A549 treated with Mapracorat at 1 μM for 4 hours (cell line): ENCODE results near the gene KLC4. TPM values are rescaled to one million over a fixed set of nuclear protein-coding genes. Genes with fewer than 3 reads are reported as not detected.

Source experiments
- total RNA-seq: library from RNA; stranded (reverse); fragments of 200-300 nt; extraction: Qiagen RNA extraction; gene quantifications from 5 replicates; pipeline ENCODE4 v1.2.3, GENCODE V29; 2022

KLC4 gene
- total RNA-seq: 5.0 to 7.7 TPM (median 7.0 TPM) in 5 replicates

DNA sequence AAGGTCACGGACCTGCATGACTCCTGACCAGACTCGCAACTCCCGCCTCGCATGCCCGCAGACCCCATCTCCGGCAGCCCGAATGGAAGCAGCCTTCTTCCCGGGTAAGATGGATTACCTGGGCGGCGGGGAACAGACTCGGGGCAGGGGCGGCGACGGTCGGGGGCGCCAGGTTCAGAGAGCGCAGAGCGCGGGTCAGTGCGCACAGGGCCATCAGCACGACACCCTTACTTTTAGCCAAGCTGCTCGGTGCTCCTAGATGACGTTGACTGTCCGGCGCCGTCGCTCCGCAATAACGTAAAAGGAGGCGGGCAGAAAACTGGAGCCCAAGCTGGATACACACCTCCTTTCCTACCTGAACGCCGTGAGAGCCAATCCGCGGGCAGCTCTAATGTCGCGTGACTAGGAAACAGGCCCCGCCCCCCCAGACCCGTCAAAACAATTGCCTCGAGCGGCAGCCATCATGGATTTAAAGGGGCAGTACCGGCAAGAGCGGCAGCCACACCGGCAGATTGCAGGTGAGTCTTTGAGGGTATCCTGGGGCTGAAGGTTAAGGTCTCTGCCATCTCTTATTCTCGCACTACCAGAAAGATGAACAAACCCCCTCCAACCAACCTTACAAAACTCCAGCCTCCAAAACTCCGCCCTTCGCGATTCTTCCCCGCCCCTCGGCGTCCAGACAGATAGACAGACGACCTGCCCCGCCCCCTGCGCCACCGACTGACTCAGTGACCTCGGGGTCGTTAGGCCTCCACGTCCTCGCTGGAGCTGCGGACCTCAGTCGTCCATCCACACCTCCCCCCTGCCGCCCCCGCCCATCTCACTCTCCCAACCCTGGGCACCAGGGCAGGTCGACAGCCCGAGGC lies at the start of gene KLC4, which contains the start of gene MRPL2:
KLC4 (plus strand) TSS at position 464 of the 866 bp plus-strand sequence. CDS start 1,705 bp downstream, outside the sequence.
MRPL2 (minus strand) TSS at position 267 of the 866 bp plus-strand sequence; CDS start at position 214, 53 bp downstream.

DNA sequence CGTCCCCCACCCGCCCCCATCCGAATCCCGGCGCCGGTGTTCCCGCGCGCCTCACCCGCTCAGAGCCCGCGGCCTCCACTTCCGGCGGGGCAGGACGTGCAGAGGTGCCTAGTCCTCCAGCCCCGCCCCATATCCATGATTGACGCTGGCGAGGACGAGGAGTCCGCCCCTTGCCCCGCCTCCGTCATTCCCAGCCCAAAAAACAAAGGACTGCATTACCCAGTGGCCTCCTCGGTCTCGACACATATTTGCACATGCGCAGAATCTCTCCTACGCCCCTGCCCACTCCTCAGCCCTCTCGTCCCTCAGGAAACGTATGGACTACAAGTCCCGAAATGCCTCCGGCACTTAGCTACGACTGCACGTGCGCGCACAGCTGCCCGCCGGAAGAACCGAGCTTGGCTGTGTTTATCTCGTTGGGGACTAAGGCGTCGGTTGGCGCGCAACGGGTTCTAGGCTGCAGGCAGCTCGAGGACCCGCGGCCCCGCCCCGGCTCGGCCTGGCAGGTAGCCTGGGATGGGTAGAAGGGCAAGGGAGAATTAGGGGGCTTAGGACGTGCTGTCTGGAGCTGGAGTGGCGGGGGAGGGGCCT lies 45.5 kb upstream of the KLC4 start, which contains the start of the genes KLHDC3 and MEA1:
KLHDC3 (plus strand) TSS at position 407 of the 591 bp plus-strand sequence. CDS start 2,944 bp downstream, outside the sequence.
MEA1 (minus strand) TSS at position 104 of the 591 bp plus-strand sequence. CDS start 133 bp downstream, outside the sequence.

DNA sequence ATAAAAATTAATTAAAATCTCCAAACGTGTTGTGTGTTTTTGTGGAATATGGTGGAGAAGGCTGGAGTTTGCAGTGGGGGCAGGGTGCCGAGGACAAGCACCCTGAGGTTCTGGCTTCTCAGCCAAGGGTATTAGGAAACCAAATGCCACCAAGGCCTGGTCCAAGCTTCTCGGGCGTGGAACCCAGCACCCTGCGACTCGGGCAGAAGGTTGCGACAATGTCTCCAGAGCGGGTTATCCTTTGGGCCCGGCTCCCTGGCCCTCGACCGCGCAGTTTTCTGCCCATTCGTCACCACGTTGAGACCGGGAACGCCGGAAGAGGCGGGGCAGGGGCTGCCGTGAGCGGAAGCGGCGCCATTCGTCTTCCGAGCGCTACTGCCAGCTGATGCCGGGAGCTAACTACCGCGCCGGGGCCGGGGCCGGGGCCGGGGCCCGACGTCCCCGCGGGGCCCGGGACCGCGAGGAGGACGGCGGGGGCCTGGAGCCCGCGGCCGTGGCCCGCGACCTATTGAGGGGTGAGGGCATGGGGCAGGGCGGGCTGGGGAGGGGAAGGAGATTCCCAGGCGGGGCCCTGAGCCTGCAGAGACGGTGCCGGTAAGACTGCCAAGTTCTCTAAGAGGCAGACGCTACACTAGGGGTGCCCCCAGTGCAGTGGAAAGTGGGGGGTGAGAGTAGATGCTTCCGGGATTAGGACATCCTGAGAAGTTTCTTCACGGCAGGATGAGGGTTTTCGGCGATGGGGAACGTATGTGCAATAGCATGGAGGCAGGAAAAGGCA lies 38.0 kb upstream of the KLC4 start, which contains the start of gene RRP36:
RRP36 (plus strand) TSS at position 354 of the 778 bp plus-strand sequence; CDS start at position 386, 32 bp downstream.

DNA sequence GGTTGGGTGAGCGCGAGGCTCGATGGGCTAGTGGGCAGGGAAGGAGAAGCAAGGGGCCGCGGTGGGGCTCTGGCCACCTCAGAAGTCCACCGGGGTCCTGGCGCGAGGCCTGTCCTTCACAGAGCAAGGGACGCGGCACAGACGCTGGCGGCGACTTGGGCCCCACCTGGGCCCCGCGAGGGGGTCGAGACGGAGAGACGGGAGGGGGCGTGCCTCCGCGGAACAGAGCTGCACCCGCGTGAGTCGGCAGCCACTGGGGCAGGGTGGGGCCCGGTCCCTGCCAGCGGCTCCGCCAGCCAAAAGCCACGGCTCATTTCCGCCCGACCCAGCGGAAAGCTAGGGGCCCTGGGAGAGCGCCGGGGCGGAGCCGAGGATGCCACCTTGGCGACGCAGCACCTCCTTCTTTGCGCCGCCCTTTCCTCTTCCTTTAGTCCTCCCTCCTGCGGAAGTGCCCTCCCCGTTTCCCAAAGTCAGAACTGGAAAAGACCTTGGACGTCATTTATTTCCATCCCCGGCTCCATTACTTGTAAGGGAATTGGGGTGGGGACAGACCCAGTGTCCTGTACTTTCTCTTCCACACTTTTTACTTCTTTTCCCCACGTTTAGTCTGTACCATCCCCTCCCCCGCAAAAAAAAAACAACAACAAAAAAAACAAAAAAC lies 5.8 kb upstream of the KLC4 start, which contains the start of gene CUL7:
CUL7 (minus strand) TSS at position 307 of the 661 bp plus-strand sequence. CDS start 1,063 bp downstream, outside the sequence.

DNA sequence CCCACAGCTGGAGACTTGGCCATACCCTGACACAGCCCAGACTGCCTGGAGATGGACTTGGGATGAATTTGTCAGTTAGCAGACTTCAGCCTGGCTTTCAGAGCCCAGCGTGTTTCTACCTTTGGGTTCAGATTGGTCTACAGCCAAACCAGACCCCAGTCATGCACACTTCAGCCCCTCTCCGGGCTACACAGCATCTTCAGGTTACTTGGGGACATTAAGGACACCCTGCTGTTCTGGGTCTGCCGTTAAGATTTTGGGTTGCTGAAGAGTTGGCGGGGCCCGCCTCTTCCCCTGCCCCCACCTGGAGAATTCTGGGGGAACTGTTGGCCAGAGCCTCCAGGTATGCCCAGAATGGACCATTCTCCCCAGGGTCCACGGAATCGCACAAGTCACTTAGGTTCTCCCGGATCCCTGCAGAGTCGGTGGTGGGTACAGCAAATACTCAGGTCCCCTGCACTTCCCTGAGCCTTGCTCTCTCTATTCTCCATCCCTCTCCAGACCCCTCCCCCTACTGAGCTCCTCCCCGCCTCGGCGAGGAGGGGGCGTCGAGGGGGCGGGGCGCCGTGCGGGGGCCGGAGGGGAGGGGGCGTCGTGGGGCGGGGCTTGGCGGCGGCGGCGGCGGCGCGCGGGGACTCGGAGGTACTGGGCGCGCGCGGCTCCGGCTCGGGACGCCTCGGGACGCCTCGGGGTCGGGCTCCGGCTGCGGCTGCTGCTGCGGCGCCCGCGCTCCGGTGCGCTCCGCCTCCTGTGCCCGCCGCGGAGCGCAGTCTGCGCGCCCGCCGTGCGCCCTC lies 16.4 kb downstream of the KLC4 start, which contains the start of gene PTK7:
PTK7 (plus strand) TSS at position 645 of the 794 bp plus-strand sequence. CDS start 175 bp downstream, outside the sequence.

Other genes with a start within 250 kb of the KLC4 start
- 61.4 to 82.5 TPM (median 64.6 TPM) in 5 replicates for gene RPL7L1, start 180.0 kb upstream of the KLC4 start, total RNA-seq
- not detected in 5 replicates for gene PTCRA, start 143.6 kb upstream of the KLC4 start, total RNA-seq
- 35.8 to 45.4 TPM (median 42.7 TPM) in 5 replicates for gene CNPY3, start 130.2 kb upstream of the KLC4 start, total RNA-seq
- 0.22 to 0.30 TPM in 2 of 5 replicates, not detected in the others for gene GNMT, start 98.9 kb upstream of the KLC4 start, total RNA-seq
- 5.1 to 9.3 TPM (median 8.6 TPM) in 5 replicates for gene PEX6, start 80.5 kb upstream of the KLC4 start, total RNA-seq
- gene PPP2R5D, start 75.1 kb upstream of the KLC4 start, total RNA-seq: 23.1 to 26.5 TPM (median 25.1 TPM) in 5 replicates
- gene MEA1, start 45.7 kb upstream of the KLC4 start, total RNA-seq: 88.1 to 96.0 TPM (median 92.0 TPM) in 5 replicates
- gene KLHDC3, start 45.4 kb upstream of the KLC4 start, total RNA-seq: 24.6 to 28.7 TPM (median 26.6 TPM) in 5 replicates
- gene RRP36, start 38.0 kb upstream of the KLC4 start, total RNA-seq: 67.5 to 78.6 TPM (median 72.7 TPM) in 5 replicates
- gene CUL7, start 5.8 kb upstream of the KLC4 start, total RNA-seq: 6.2 to 9.1 TPM (median 7.2 TPM) in 5 replicates
- 55.1 to 64.6 TPM (median 59.6 TPM) in 5 replicates for gene MRPL2, start 197 bp upstream of the KLC4 start, total RNA-seq
- 3.9 to 5.8 TPM (median 4.8 TPM) in 5 replicates for gene PTK7, start 16.7 kb downstream of the KLC4 start, total RNA-seq
- 12.3 to 16.9 TPM (median 16.1 TPM) in 5 replicates for gene SRF, start 111.6 kb downstream of the KLC4 start, total RNA-seq
- 7.2 to 12.6 TPM (median 7.9 TPM) in 5 replicates for gene CUL9, start 122.6 kb downstream of the KLC4 start, total RNA-seq
- 72.7 to 108 TPM (median 97.1 TPM) in 5 replicates for gene DNPH1, start 169.8 kb downstream of the KLC4 start, total RNA-seq
- gene TTBK1, start 183.8 kb downstream of the KLC4 start, total RNA-seq: 0.02 to 0.07 TPM (median 0.04 TPM) in 5 replicates
- gene SLC22A7, start 238.6 kb downstream of the KLC4 start, total RNA-seq: not detected in 5 replicates
- gene CRIP3, start 249.2 kb downstream of the KLC4 start, total RNA-seq: 0.39 to 0.51 TPM (median 0.43 TPM) in 5 replicates